Right hindlimb (tissue), 1 donor: ENCODE data around the gene VEZF1.

Experiments
- DNase-seq: peaks from one replicate; pipeline ENCODE4 v3.0.0-alpha.2; 2018

VEZF1 gene

GRCh38 chr17:57971572-57971971, 16.5 kb downstream of the VEZF1 start:
- no peak for DNase-seq

- DNase-seq, result peak; percentile 14
These were observed 17.3 kb downstream of the VEZF1 start for GRCh38 chr17:57970710-57971109.

GRCh38 chr17:57968456-57968855, 19.6 kb downstream of the VEZF1 start:
- DNase-seq, result peak; percentile 8

GRCh38 chr17:57966875-57967274, 21.2 kb downstream of the VEZF1 start:
- DNase-seq, result no peak

- peak; percentile 2 for DNase-seq
These were observed 21.8 kb downstream of the VEZF1 start for GRCh38 chr17:57966246-57966645.

- peak; percentile 11 for DNase-seq
These were observed 22.4 kb downstream of the VEZF1 start for GRCh38 chr17:57965521-57966160.

- no peak for DNase-seq
These were observed 24.9 kb downstream of the VEZF1 start for GRCh38 chr17:57963149-57963511.

GRCh38 chr17:57962279-57963148, 25.5 kb downstream of the VEZF1 start:
- peak; percentile 7 for DNase-seq

- peak; percentile 6 for DNase-seq
These were observed 28.1 kb downstream of the VEZF1 start for GRCh38 chr17:57959929-57960328.

- DNase-seq, result peak; percentile 4
These were observed 29.7 kb downstream of the VEZF1 start for GRCh38 chr17:57958391-57958790.

- no peak for DNase-seq
These were observed 30.2 kb downstream of the VEZF1 start for GRCh38 chr17:57957886-57958285.

- DNase-seq, result peak; percentile 11
These were observed 30.8 kb downstream of the VEZF1 start for GRCh38 chr17:57957120-57957850.

GRCh38 chr17:57956291-57957119, 31.5 kb downstream of the VEZF1 start:
- peak; percentile 16 for DNase-seq

- peak; percentile 87 for DNase-seq
These were observed 32.7 kb downstream of the VEZF1 start, which contains the start of gene CUEDC1 for GRCh38 chr17:57955183-57955931. Gene CUEDC1, minus strand, starts transcription at chr17:57955412. Its CDS starts 69,848 bp downstream, at chr17:57885564.

GRCh38 chr17:57954397-57955182, 33.5 kb downstream of the VEZF1 start:
- DNase-seq, result peak; percentile 84

- peak; percentile 21 for DNase-seq
These were observed 34.2 kb downstream of the VEZF1 start for GRCh38 chr17:57953705-57954396.

GRCh38 chr17:57953219-57953618, 34.8 kb downstream of the VEZF1 start:
- DNase-seq, result no peak

- no peak for DNase-seq
These were observed 38.4 kb downstream of the VEZF1 start for GRCh38 chr17:57949649-57950048.

GRCh38 chr17:57948555-57949420, 39.3 kb downstream of the VEZF1 start:
- DNase-seq, result no peak
